Thoracic aorta (tissue), 2 donors: ENCODE data around the gene BLTP1. TPM values are rescaled to one million over a fixed set of nuclear protein-coding genes. Genes with fewer than 3 reads are reported as not detected.

Experiments used
- ATAC-seq: fragments of 150-250 bp; one replicate; pipeline ENCODE4 v1.8.0; 2017; ENCODE audit warnings: low read depth; ENCODE audit not compliant: insufficient number of reproducible peaks, low FRiP score
- DNase-seq: peaks from one replicate; pipeline ENCODE4 v3.0.0-alpha.2; 2020; ENCODE audit warnings: low spot score
- H3K27ac ChIP-seq, 2 donors: fragments of 200-600 bp; sonication (generic); 1 replicate in 1 of 2; 2 replicates in 1 of 2; pipeline ENCODE4 v1.5.1; 2016; ENCODE audit warnings: mild to moderate bottlenecking in 2 of 2, moderate library complexity in 2 of 2
- H3K27me3 ChIP-seq: fragments of 200-600 bp; sonication (generic); replicated peaks from 2 replicates; pipeline ENCODE4 v1.6.0; 2016; ENCODE audit warnings: mild to moderate bottlenecking; ENCODE audit not compliant: insufficient read depth
- H3K36me3 ChIP-seq: fragments of 200-600 bp; sonication (generic); one replicate; pipeline ENCODE4 v1.5.1; 2016
- H3K4me1 ChIP-seq, 2 donors: fragments of 200-600 bp; sonication (generic); 1 replicate in 1 of 2; 2 replicates in 1 of 2; pipeline versions ENCODE4 v1.5.1 to v1.6.0; 2016; ENCODE audit warnings: low read depth in 2 of 2, mild to moderate bottlenecking in 1 of 2; ENCODE audit not compliant: control insufficient read depth in 1 of 2
- H3K4me3 ChIP-seq: fragments of 200-600 bp; sonication (generic); 2 replicates; pipeline ENCODE4 v1.5.1; 2016; ENCODE audit warnings: mild to moderate bottlenecking
- H3K9me3 ChIP-seq: fragments of 200-600 bp; sonication (generic); 2 replicates; pipeline ENCODE4 v1.5.1; 2016
- CTCF ChIP-seq: fragments of 200-600 bp; sonication (generic); IDR thresholded peaks from one replicate; pipeline ENCODE4 v1.5.1; 2019; ENCODE audit warnings: antibody characterized with exemption
- total RNA-seq, 2 donors: library from RNA; depleted of rRNA; stranded (reverse); fragments of >200 nt; gene quantifications; one replicate each; pipeline versions ENCODE4 v1.1.0 to v1.2.3, GENCODE V29; 2016

The BLTP1 gene
- total RNA-seq, 2 donors from 2014 or later: 105 to 148 TPM

GRCh38 chr4:122195718-122196117 lies 43.6 kb downstream of the BLTP1 start:
- ATAC-seq: no peak
- no peaks in the 10 kb centered on the region for H3K9me3 ChIP-seq
- no peak for DNase-seq
- H3K27me3 ChIP-seq: no peaks in the 10 kb centered on the region
- H3K36me3 ChIP-seq: peaks cover 19% of the 10 kb centered on the region
- no peak overlapping the region for H3K27ac ChIP-seq
- H3K4me3 ChIP-seq: no peak overlapping the region
- no peaks in the 10 kb centered on the region for H3K4me1 ChIP-seq
- TF ChIP-seq CTCF: no peak

Other genes with a start within 250 kb of the BLTP1 start
- under 1 TPM; 0.27 to 0.78 TPM for gene TRPC3, start 200.3 kb upstream of the BLTP1 start, total RNA-seq
- not detected for gene ADAD1, start 226.7 kb downstream of the BLTP1 start, total RNA-seq